Coronary artery (tissue), 2 donors: ENCODE data around the gene HTRA1.
A peak's percentile ranks its signal among the peaks of the same experiment; 100 is the strongest.

Experiments
- DNase-seq: peaks from one replicate; pipeline ENCODE4 v3.0.0-alpha.2; 2017; ENCODE audit warnings: low spot score
- H3K27ac ChIP-seq, 2 donors: fragments of 200-600 bp; sonication (generic); one replicate each; pipeline ENCODE4 v1.5.1; 2016 to 2019
- H3K4me3 ChIP-seq: fragments of 200-600 bp; sonication (generic); 2 replicates; pipeline ENCODE4 v1.5.1; 2016; ENCODE audit warnings: mild to moderate bottlenecking, moderate library complexity
- TF ChIP-seq, protein P1 (sequence below): fragments of 200-600 bp; sonication (generic); IDR thresholded peaks from one replicate; pipeline ENCODE4 v1.5.1; 2019; ENCODE audit warnings: antibody characterized with exemption

HTRA1 gene

DNA sequence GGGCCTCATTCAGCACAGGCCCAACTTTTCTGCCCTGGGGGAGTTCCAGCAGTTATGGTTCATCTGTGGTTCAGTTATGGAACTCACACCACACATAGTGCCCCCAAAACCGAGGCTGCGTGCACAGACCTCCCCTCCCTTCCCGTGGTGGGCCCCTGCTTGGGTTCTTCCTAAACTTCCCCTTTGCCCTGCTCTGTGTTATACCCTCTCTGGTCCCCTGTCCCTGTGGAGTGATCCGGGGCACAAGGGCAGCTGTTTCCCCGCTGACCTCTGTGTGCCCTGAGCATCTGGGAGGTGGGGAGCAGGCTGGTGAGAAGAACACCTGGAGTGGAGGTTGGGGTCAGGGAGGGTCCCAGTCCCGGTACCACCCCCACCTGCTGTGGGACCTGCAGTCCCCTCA, 39.4 kb downstream of the HTRA1 start:
- TF ChIP-seq, protein P1, sequence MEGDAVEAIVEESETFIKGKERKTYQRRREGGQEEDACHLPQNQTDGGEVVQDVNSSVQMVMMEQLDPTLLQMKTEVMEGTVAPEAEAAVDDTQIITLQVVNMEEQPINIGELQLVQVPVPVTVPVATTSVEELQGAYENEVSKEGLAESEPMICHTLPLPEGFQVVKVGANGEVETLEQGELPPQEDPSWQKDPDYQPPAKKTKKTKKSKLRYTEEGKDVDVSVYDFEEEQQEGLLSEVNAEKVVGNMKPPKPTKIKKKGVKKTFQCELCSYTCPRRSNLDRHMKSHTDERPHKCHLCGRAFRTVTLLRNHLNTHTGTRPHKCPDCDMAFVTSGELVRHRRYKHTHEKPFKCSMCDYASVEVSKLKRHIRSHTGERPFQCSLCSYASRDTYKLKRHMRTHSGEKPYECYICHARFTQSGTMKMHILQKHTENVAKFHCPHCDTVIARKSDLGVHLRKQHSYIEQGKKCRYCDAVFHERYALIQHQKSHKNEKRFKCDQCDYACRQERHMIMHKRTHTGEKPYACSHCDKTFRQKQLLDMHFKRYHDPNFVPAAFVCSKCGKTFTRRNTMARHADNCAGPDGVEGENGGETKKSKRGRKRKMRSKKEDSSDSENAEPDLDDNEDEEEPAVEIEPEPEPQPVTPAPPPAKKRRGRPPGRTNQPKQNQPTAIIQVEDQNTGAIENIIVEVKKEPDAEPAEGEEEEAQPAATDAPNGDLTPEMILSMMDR, result no peak
- DNase-seq, result no peak
- peak overlapping the region; percentile 57 to 88 for H3K27ac ChIP-seq
- H3K4me3 ChIP-seq, result no peak overlapping the region

- H3K27ac ChIP-seq, result peak overlapping the region in 1 of 2 donors; percentile 19
Observed at GRCh38 chr10:122503012-122503411, 41.7 kb downstream of the HTRA1 start.

GRCh38 chr10:122503886-122504609, 42.7 kb downstream of the HTRA1 start:
- no peak for DNase-seq
- Histone ChIP-seq H3K27ac (peak overlapping the region; percentile 8 to 75), H3K4me3 (no peak overlapping the region)
- TF ChIP-seq, protein P1, result no peak

More at GRCh38 chr10:122503012-122503411, 41.7 kb downstream of the HTRA1 start:
- DNase-seq, result no peak
- TF ChIP-seq, protein P1, result no peak
- H3K4me3 ChIP-seq, result no peak overlapping the region

DNA sequence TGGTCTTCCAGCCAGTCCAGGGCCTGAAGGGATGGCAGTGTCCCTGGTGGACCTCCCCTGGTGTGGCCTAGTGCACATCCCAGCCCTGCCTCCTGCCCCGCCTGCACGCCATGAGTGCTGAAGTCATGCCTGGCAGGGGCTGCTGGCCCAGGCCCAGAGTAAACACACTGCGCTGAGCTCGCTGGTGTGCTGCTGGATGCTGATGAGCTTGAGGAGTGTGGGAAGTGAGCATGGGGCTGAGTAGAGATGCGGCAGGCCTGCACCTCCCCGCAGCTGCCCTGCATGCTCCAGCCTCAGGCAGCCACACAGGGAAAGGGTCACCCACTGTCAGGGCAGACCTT, 43.2 kb downstream of the HTRA1 start:
- no peak overlapping the region for H3K4me3 ChIP-seq
- TF ChIP-seq, protein P1, result no peak
- DNase-seq, result peak; percentile 87
- peak overlapping the region; percentile 8 to 75 for H3K27ac ChIP-seq

DNA sequence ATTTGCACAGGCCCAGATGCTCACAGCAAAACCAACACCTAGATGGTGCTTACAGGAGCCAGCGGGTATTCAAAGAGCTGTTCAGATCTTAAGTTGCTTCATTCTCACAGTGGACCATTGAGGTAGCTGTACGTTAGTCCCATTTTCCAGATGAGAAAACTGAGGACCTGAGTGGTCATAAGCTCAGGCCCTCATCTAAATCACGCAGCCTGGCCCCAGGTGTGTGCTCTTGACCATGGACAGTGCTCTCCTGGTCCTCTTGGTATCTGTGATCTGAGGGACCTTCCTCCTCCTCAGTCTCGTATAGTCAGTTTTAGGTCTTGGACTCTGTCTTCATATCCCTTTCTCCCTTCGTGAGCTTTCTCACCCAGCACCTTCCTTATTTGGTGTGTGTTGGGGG, 43.7 kb downstream of the HTRA1 start:
- no peak for DNase-seq
- peak overlapping the region in 1 of 2 donors; percentile 75 for H3K27ac ChIP-seq
- TF ChIP-seq, protein P1, result no peak
- H3K4me3 ChIP-seq, result no peak overlapping the region

- no peak overlapping the region for H3K27ac ChIP-seq
- no peak overlapping the region for H3K4me3 ChIP-seq
- DNase-seq, result no peak
- TF ChIP-seq, protein P1, result no peak
Observed at GRCh38 chr10:122505885-122506645, 44.7 kb downstream of the HTRA1 start.

DNA sequence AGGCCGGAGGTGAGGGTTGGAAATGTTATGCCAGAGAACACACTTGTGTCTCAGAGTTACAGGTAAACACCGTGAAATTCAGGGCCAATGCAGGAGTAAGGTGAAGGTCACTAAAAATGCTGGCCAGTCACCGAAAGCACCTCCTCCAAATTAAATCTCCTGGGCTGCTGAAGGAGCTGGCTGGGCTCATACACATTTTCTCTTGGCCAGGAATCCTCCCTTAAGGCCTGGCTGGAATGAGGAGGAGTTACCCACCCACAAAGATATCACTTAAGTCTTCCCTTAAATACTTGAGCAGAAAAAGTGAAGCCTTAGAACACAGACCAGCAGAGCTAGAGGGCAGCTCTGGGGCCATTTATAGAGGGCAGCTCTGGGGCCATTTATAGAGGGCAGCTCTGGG, 46.3 kb downstream of the HTRA1 start:
- no peak for DNase-seq
- Histone ChIP-seq H3K27ac (no peak overlapping the region), H3K4me3 (no peak overlapping the region)
- TF ChIP-seq, protein P1, result no peak
